HepG2 (cell line): Measurements from ENCODE around the gene ELAVL3. TPM values are rescaled to one million over a fixed set of nuclear protein-coding genes. Genes with fewer than 3 reads are reported as not detected.

ENCODE experiments used
- DRAP1 ChIP-seq: IDR thresholded peaks from 2 replicates; pipeline ENCODE4 v1.6.1; 2016; ENCODE audit warnings: missing genetic modification reagents, missing compliant biosample characterization
- MIER2 ChIP-seq: IDR thresholded peaks from 2 replicates; pipeline ENCODE4 v1.6.1; 2016; ENCODE audit warnings: missing biosample characterization, missing genetic modification reagents
- ZBTB44 ChIP-seq: sonication (generic); formaldehyde crosslinking; IDR thresholded peaks from 2 replicates; pipeline ENCODE4 v1.4.0; 2020; ENCODE audit warnings: missing genetic modification reagents
- ZNF431 ChIP-seq: sonication (generic); formaldehyde crosslinking; IDR thresholded peaks from 2 replicates; pipeline ENCODE4 v1.9.0; 2022; ENCODE audit warnings: missing genetic modification reagents, low read depth, mild to moderate bottlenecking, borderline replicate concordance
- polyA plus RNA-seq, 8 experiments: library from polyadenylated mRNA; depleted of rRNA in 3 of 8; stranded (reverse) in 7 of 8; unstranded in 1 of 8; fragments of >200 nt; fragmentation: Illumina TruSeq in 4 of 8; extraction: Trizol in 4 of 8; gene quantifications; 2 replicates each; pipeline versions ENCODE4 v1.2.1 to v1.2.3, GENCODE V29; 2011 to 2016; ENCODE audit warnings: low read depth in 4 of 8, missing spikeins in 1 of 8, mixed read lengths in 1 of 8; ENCODE audit not compliant: insufficient read depth in 1 of 8
- total RNA-seq, 5 experiments: library from RNA; depleted of rRNA; stranded (reverse); fragments of >200 nt; fragmentation: Illumina TruSeq; extraction: Trizol; gene quantifications; 2 replicates each; pipeline ENCODE4 v1.2.3, GENCODE V29; 2016; ENCODE audit warnings: low read depth in 1 of 5
- TF ChIP-seq, protein P1 (sequence below): sonication (generic); formaldehyde crosslinking; IDR thresholded peaks from 2 replicates; pipeline ENCODE4 v1.4.0; 2020; ENCODE audit warnings: missing genetic modification reagents, borderline replicate concordance
- TF ChIP-seq, protein P2 (sequence below): sonication (generic); formaldehyde crosslinking; IDR thresholded peaks from 2 replicates; pipeline ENCODE4 v1.5.1; 2020; ENCODE audit warnings: mild to moderate bottlenecking, missing genetic modification reagents, moderate library complexity

Gene ELAVL3
- total and polyA plus RNA-seq, 2 of the 13 experiments (the other 11 are each of a cell fraction or from before 2014, with no cell fraction given) = 0.03 TPM; not detected in 1

DNA sequence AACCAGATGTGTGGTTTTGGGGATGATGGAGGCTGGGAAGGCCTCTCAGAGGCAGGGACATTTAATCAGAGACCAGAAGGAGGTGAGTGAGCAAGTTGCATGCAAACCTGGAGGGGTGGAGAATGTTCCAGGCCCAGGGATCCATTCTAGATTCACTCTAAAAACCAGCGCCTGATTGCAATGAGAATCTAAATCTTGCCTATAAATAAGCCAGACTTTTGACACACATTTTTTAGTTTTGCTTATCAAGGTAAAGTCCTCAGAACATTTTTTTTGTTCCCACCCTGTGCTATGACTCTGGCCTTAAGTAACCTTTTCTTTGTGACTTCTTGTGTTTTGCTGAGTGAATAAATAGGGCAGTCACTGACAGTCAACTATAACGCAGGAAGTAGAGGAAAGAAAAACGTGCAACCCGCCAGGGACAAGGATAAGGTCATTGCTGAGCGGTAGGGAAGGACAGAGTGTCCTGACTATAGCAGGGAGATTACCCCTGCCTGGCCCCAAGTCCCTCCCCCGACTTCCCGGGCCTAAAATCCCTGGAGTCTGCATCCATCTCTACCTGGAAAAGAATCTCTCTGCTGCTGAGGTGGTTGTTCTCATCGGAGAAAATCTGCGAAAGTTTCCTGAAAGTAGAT, 76.1 kb downstream of the ELAVL3 start (continued):
- TF ChIP-seq, protein P1, sequence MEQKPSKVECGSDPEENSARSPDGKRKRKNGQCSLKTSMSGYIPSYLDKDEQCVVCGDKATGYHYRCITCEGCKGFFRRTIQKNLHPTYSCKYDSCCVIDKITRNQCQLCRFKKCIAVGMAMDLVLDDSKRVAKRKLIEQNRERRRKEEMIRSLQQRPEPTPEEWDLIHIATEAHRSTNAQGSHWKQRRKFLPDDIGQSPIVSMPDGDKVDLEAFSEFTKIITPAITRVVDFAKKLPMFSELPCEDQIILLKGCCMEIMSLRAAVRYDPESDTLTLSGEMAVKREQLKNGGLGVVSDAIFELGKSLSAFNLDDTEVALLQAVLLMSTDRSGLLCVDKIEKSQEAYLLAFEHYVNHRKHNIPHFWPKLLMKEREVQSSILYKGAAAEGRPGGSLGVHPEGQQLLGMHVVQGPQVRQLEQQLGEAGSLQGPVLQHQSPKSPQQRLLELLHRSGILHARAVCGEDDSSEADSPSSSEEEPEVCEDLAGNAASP (CRISPR knock-in tag) = no peak
- TF ChIP-seq, protein P2, sequence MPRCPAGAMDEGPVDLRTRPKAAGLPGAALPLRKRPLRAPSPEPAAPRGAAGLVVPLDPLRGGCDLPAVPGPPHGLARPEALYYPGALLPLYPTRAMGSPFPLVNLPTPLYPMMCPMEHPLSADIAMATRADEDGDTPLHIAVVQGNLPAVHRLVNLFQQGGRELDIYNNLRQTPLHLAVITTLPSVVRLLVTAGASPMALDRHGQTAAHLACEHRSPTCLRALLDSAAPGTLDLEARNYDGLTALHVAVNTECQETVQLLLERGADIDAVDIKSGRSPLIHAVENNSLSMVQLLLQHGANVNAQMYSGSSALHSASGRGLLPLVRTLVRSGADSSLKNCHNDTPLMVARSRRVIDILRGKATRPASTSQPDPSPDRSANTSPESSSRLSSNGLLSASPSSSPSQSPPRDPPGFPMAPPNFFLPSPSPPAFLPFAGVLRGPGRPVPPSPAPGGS (CRISPR knock-in tag) = no peak
- TF ChIP-seq ZNF431 (CRISPR knock-in tag) (no peak), ZBTB44 (CRISPR knock-in tag) (no peak), MIER2 (CRISPR knock-in tag) (no peak), DRAP1 (CRISPR knock-in tag) (no peak)
